ENCODE measurements around the gene RTRAF. TPM values are rescaled to one million over a fixed set of nuclear protein-coding genes. Genes with fewer than 3 reads are reported as not detected.

RTRAF gene
- total RNA-seq, 1 donor: 64.3 TPM

DNA sequence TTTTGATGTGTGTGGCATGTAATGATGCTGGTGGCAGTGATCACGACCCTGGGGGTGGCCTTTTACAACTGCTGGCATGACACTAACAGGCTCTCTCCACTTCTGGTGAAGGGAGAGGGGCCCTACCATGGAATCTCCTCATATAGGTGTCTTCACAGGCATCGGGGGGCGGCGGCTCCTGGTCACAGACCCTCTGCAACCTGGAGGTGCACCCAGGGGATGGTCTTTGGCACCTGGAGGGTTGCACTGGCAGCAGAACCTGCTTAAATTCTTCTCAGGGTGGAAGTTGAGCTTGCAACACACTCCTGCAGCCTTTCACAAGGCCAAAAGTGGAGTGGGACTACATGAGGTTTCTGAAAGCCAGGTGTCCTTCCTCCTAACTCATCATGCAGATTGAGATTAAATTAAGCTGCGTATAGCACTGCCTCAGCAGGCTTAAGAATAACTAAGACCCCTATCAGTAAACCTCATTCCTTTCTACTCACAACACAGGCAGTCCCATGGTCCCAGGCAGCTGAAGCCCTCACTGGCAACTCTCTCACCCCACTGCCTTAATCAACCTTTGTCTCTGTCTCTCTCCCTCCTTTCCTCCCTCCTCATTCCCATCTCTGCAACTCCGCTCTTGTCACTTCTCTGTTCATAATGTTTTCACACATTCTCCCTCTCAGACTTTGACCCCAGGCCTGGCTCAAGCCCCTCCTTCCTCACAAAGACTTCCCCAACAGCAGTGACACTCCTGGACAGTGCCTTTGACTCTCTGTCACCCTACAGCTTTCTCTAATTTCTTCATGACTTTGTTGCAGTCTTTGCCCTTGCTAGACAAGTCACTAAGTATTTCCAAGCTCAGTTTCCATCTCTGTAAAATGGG is 60.6 kb downstream of the RTRAF start:
- TF ChIP-seq CTCF (IDR thresholded peaks at IDR 0.05; ENCODE audit: insufficient read depth, low read depth, low read length): no peak
- no peak overlapping the region for H3K4me3 ChIP-seq (ENCODE audit: low read depth, low read length)
- no peak for DNase-seq (ENCODE audit: low read depth)

- no peak for TF ChIP-seq CTCF (IDR thresholded peaks at IDR 0.05; ENCODE audit: insufficient read depth, low read depth, low read length)
- DNase-seq (ENCODE audit: low read depth): no peak
- peak overlapping the region; percentile 7 for H3K4me3 ChIP-seq (ENCODE audit: low read depth, low read length)
Measured at GRCh38 chr14:52051251-52051650, 61.9 kb downstream of the RTRAF start.

DNA sequence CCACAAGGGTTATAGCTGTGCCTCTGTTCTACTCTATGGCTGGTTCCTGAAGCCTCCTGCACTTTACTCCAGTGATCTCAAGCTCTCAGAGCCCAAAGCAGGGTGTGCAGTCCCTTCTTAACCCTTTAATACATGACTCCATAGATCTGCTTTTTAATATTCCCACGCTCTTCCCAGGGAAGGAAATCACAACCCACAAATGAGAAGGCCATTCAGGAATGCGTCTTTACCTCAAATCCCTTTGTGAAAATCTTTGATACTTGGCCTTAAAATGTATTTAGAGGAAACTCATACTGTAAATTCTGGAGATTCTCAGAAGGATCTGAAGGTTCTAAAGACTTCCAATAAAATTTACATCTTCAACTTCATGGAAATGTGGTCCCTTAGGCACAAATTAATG is 62.5 kb downstream of the RTRAF start:
- H3K4me3 ChIP-seq (ENCODE audit: low read depth, low read length): peak overlapping the region; percentile 4
- DNase-seq (ENCODE audit: low read depth): peak; percentile 68
- TF ChIP-seq CTCF (IDR thresholded peaks at IDR 0.05; ENCODE audit: insufficient read depth, low read depth, low read length): no peak

DNA sequence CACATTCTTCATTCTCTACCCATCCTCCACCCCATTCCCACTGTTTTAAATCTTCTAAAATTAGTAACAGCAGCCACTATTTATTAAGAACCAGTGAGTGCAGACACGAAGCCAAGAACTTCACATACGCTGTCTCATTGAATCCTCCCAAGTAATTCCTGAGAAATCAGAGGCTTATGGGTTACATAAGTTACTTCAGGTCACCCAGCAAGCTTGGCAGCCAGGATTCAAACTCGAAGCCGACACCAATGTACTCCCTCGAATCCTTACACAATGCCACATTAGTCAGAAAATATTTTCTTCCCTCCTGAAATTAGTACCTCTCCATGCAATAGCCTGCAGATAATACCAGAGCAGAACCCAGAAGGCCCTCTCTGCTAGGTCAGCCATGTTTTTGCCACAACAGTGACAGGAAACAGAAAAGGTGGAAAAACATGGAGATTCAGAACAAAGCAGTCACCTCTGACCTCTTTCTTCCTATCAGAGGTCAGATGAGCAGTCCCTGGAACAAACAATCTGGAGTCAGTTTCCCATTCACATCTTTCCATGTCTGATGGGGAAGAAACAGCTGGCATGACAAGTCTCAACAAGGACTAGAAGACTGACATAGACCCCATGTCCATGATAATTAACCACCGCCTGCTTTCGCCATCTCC is 63.1 kb downstream of the RTRAF start:
- no peak for TF ChIP-seq CTCF (IDR thresholded peaks at IDR 0.05; ENCODE audit: insufficient read depth, low read depth, low read length)
- DNase-seq (ENCODE audit: low read depth): peak; percentile 87
- H3K4me3 ChIP-seq (ENCODE audit: low read depth, low read length): peak overlapping the region; percentile 4

GRCh38 chr14:52053044-52053443 is 63.7 kb downstream of the RTRAF start:
- DNase-seq (ENCODE audit: low read depth): peak; percentile 55
- no peak for TF ChIP-seq CTCF (IDR thresholded peaks at IDR 0.05; ENCODE audit: insufficient read depth, low read depth, low read length)
- no peak overlapping the region for H3K4me3 ChIP-seq (ENCODE audit: low read depth, low read length)

DNA sequence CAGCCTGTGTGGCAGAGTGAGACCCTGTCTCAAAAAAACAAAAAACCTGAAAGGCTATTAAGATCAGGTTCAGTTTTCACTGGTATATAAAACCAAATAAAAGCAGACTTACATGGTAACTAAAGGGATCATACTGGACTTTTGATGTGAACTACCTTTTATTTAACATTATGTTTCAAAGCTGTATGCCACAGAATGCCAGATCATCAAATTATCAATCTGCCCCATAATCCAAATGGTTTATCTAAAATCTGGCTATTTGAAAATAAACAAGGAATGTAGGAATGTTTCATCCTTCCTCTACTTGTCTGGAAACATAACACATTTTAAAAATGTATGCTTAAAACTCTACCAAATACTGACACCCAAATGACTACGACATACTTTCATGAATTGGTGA is 65.3 kb downstream of the RTRAF start:
- no peak overlapping the region for H3K4me3 ChIP-seq (ENCODE audit: low read depth, low read length)
- TF ChIP-seq CTCF (IDR thresholded peaks at IDR 0.05; ENCODE audit: insufficient read depth, low read depth, low read length): no peak
- DNase-seq (ENCODE audit: low read depth): no peak

All from fibroblast of villous mesenchyme (primary cell).